Fibroblast of pulmonary artery (primary cell): ENCODE results near the gene ANK3.

Experiments used
- DNase-seq: peaks from one replicate; pipeline ENCODE4 v3.0.0-alpha.2; 2010; ENCODE audit warnings: low read depth
- H3K4me3 ChIP-seq: replicated peaks from 2 replicates; pipeline ENCODE4 v1.5.1; 2011; ENCODE audit warnings: low read depth, mild to moderate bottlenecking, control low read depth, low read length, moderate library complexity
- TF ChIP-seq, protein P1 (sequence below): IDR thresholded peaks from 2 replicates; pipeline ENCODE4 v1.5.1; 2011; ENCODE audit warnings: mild to moderate bottlenecking, control low read depth, low read length, inconsistent platforms; ENCODE audit errors: missing control alignments

ANK3 gene

DNA sequence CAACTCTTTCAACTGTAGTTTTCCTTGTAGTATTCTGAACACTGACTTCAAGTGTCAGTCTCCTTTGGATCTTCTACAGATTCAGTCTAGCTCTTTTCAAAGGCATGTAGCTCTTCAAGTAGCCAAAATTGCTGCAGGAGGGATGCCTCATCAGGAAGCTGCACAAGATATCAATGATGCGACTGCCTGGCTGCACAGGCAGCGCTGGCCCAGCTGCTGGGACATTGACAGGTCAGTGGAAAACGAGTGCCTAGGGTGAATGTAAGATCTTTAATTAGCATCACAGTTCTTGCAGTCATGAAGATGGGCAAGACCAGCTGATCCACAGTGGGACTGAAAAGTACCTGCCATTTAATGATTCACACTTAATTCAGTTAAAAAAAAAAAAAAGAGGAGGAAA, 167.6 kb downstream of the ANK3 start:
- no peak overlapping the region for H3K4me3 ChIP-seq
- TF ChIP-seq, protein P1, sequence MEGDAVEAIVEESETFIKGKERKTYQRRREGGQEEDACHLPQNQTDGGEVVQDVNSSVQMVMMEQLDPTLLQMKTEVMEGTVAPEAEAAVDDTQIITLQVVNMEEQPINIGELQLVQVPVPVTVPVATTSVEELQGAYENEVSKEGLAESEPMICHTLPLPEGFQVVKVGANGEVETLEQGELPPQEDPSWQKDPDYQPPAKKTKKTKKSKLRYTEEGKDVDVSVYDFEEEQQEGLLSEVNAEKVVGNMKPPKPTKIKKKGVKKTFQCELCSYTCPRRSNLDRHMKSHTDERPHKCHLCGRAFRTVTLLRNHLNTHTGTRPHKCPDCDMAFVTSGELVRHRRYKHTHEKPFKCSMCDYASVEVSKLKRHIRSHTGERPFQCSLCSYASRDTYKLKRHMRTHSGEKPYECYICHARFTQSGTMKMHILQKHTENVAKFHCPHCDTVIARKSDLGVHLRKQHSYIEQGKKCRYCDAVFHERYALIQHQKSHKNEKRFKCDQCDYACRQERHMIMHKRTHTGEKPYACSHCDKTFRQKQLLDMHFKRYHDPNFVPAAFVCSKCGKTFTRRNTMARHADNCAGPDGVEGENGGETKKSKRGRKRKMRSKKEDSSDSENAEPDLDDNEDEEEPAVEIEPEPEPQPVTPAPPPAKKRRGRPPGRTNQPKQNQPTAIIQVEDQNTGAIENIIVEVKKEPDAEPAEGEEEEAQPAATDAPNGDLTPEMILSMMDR = no peak
- no peak for DNase-seq

- no peak for DNase-seq
- TF ChIP-seq, protein P1 = no peak
- H3K4me3 ChIP-seq = no peak overlapping the region
These were observed 177.5 kb downstream of the ANK3 start for GRCh38 chr10:60212195-60212594.

DNA sequence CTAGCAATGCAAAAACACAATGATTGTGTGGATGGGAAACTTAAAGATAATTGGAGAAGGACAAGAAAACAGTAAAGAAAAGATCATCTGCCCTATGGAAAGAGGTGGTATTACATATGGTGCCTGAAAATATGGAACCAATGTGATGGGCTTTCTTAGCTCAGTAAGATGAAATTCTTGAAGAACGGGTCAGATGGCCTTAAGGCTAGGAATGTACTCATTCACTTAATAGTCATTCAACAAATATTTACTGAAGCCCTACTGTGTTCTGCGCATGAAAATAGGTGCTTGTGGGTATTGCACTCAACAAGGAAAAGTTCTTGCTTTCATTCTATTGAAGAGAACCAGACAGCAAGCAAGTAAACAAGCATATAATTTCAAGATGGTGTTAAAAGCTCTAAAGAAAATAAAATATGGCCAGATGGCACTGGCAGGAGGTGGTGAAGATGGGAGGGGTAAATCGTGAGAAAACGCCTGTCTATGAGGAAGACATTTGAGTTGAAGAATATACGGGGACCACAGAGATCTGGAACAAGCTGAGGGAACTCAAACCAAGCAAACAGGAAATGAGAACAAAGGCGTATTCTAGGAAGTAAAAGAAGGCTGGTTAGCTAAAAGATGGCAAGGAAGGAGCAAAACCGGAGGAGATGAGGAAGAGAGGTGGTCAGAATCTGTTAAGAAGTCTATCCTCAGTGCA, 179.7 kb downstream of the ANK3 start:
- H3K4me3 ChIP-seq = no peak overlapping the region
- DNase-seq = no peak
- TF ChIP-seq, protein P1 = no peak

DNA sequence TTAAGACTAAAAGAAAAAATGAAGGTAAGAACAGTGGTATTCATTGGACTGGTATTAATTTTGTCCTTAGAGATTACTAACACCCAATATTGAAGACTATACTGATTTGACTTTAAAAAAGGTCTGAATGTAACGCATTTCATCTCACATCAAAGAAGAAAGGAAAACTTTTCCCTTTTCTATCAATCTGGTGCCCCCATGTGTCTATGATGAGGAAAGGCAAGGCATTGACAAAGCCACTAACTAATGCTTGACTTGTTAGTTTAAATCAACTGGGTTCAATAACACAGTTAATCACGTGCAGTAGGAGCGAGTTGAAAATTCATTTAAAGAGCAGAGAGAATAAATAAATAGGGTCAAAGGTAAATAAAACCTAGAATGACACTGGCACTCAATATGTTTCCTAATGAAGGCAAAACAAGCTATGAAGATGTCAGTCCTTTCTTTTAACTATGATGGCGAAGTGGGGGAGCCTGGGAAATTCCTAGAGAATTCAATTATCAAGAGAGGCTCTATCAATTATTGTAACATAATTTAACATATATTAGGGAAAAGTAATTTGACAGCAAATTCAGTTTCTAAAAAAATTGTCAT, 180.9 kb downstream of the ANK3 start:
- TF ChIP-seq, protein P1 = peak; percentile 87
- DNase-seq = peak; percentile 65
- H3K4me3 ChIP-seq = no peak overlapping the region

- TF ChIP-seq, protein P1 = no peak
- no peak for DNase-seq
- no peak overlapping the region for H3K4me3 ChIP-seq
These were observed 181.8 kb downstream of the ANK3 start for GRCh38 chr10:60207894-60208293.

DNA sequence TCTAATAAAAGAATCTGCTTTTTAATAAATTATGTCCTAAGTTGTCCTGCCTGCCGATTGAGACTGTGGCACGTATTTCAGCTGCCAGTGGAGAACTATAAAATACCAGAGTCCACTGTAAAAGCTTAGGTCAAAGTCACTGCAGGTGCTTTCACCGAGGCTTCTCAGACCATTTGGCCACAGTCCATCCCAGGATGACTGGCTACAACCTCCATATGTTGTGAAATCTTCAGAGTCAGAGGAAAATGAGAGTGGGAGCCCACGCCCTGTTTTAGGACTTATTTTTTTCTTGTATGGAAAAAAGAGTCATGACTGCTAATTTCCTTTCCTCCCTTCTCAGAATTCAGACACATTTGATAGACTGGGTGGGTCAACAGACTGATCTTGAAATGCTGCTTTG, 182.9 kb downstream of the ANK3 start:
- DNase-seq = peak; percentile 57
- TF ChIP-seq, protein P1 = no peak
- H3K4me3 ChIP-seq = no peak overlapping the region

DNA sequence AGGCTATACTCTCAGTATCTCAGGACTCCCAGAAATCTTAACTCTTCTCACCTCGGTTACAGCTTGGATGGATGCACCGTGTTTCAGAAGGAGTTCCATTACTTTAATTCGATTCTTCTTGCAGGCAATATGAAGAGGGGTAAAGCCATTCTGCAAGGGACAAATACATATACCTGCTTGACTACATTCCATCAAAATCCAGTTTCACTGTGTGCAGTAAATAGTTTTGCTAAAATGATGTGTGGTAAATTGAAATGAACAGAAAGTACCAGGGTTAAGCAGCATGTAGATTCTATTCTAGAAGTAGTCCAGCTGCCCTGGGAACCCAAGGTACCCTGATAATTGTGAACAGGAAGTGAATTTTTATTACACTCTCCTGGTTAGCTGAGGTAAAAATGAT, 183.9 kb downstream of the ANK3 start:
- no peak for DNase-seq
- TF ChIP-seq, protein P1 = no peak
- H3K4me3 ChIP-seq = no peak overlapping the region
